GM12878 (cell line): ENCODE measurements around the gene KDM3B. TPM values are rescaled to one million over a fixed set of nuclear protein-coding genes. Genes with fewer than 3 reads are reported as not detected.

Experiments used
- ATAC-seq: fragments of 200-7000 bp; cut with Tn5 transposase; 3 replicates; pipeline ENCODE4 v1.9.1; 2020; ENCODE audit warnings: mild to moderate bottlenecking, moderate library complexity
- BruUV-seq: library from RNA; stranded (reverse); fragments of 400-500 nt; replicated peaks from 2 replicates; lab custom pipeline; 2021; lab: Mats Ljungman, UMichigan
- CTCF ChIA-PET: fragments of 300-600 bp; sonication (Branson Sonifier 250); formaldehyde crosslinking; extraction: SDS; loops from one replicate; lab custom pipeline; 2021; ENCODE audit warnings: inconsistent platforms; lab: Yijun Ruan, JAX
- POLR2A ChIA-PET: fragments of 350-600 bp; formaldehyde crosslinking; extraction: SDS; loops from one replicate; lab custom pipeline; 2021; ENCODE audit warnings: inconsistent platforms; lab: Charles Lee
- RAD21 ChIA-PET: fragments of 300-600 bp; sonication (Branson Sonifier 250); formaldehyde crosslinking; loops from one replicate; lab custom pipeline; 2023; ENCODE audit warnings: antibody characterized with exemption; ENCODE audit not compliant: unreplicated experiment; lab: Charles Lee
- SMC1A ChIA-PET: fragments of 300-600 bp; sonication (Branson Sonifier 250); formaldehyde crosslinking; loops from one replicate; lab custom pipeline; 2023; ENCODE audit not compliant: unreplicated experiment, uncharacterized antibody; lab: Charles Lee
- DNase-seq: peaks from one replicate; pipeline ENCODE4 v3.0.0-alpha.2; 2011; ENCODE audit warnings: low read depth, low spot score
- FAIRE-seq: peaks from 3 replicates; lab custom pipeline; 2011; peaks lifted over from hg19 to GRCh38; lab: Jason Lieb, UNC
- H2AFZ ChIP-seq: 2 replicates; pipeline ENCODE4 v1.6.0; 2011; ENCODE audit warnings: low read depth, low read length, control low read depth; ENCODE audit not compliant: control insufficient read depth
- H3K27ac ChIP-seq: 2 replicates; pipeline ENCODE4 v1.5.1; 2011; ENCODE audit warnings: control low read depth; ENCODE audit not compliant: control insufficient read depth, insufficient read depth
- H3K27me3 ChIP-seq, 2 experiments: replicated peaks in 1 of 2; 2 replicates each; pipeline versions ENCODE4 v1.6.0 to v1.6.1; 2011; ENCODE audit warnings: low read length in 1 of 2; ENCODE audit not compliant: control insufficient read depth in 2 of 2, insufficient read depth in 2 of 2
- H3K36me3 ChIP-seq, 2 experiments: 2 replicates each; pipeline ENCODE4 v1.5.1; 2011; ENCODE audit warnings: low read length in 1 of 2; ENCODE audit not compliant: control insufficient read depth in 2 of 2, insufficient read depth in 2 of 2
- H3K4me1 ChIP-seq: 2 replicates; pipeline ENCODE4 v1.6.1; 2011; ENCODE audit warnings: mild to moderate bottlenecking, low read length, moderate library complexity, mixed read lengths; ENCODE audit not compliant: control insufficient read depth, insufficient read depth
- H3K4me2 ChIP-seq: 2 replicates; pipeline ENCODE4 v1.6.0; 2011; ENCODE audit warnings: control low read depth; ENCODE audit not compliant: control insufficient read depth, insufficient read depth
- H3K4me3 ChIP-seq: fragments of 200-600 bp; sonication (generic); 2 replicates; pipeline ENCODE4 v1.5.1; 2016
- H3K79me2 ChIP-seq: 2 replicates; pipeline ENCODE4 v1.6.0; 2011; ENCODE audit warnings: low read length; ENCODE audit not compliant: control insufficient read depth, insufficient read depth
- H3K9ac ChIP-seq: 2 replicates; pipeline ENCODE4 v1.8.0; 2011; ENCODE audit warnings: low read length, control low read depth, mixed read lengths; ENCODE audit not compliant: control insufficient read depth, insufficient read depth
- H3K9me3 ChIP-seq: replicated peaks from 3 replicates; pipeline ENCODE4 v1.5.1; 2011; ENCODE audit warnings: mild to moderate bottlenecking, low read length; ENCODE audit not compliant: control insufficient read depth, insufficient read depth
- H4K20me1 ChIP-seq: 2 replicates; pipeline ENCODE4 v1.6.0; 2011; ENCODE audit not compliant: control insufficient read depth, insufficient read depth
- BHLHE40 ChIP-seq, 2 experiments: fragments of 450-650 bp in 1 of 2; IDR thresholded peaks; 2 replicates each; pipeline ENCODE4 v1.6.1; 2011 to 2017; ENCODE audit warnings: low read depth in 2 of 2, borderline replicate concordance in 1 of 2, improper control_type of control experiment in 1 of 2, low read length in 1 of 2, mild to moderate bottlenecking in 1 of 2
- MYC ChIP-seq: IDR thresholded peaks from 2 replicates; pipeline ENCODE4 v1.6.1; 2011; ENCODE audit warnings: mild to moderate bottlenecking, low read length, moderate library complexity, inconsistent platforms; ENCODE audit not compliant: insufficient read depth, insufficient replicate concordance, insufficient read length, severe bottlenecking
- NBN ChIP-seq: fragments of 450-650 bp; IDR thresholded peaks from 2 replicates; pipeline ENCODE4 v1.6.1; 2016
- RELA ChIP-seq: fragments of 450-650 bp; IDR thresholded peaks from 2 replicates; pipeline ENCODE4 v1.8.0; 2014; ENCODE audit warnings: borderline replicate concordance; ENCODE audit not compliant: partially characterized antibody
- ZNF384 ChIP-seq: IDR thresholded peaks from 2 replicates; pipeline ENCODE4 v1.6.1; 2012; ENCODE audit warnings: low read depth, mild to moderate bottlenecking, low read length, improper control_type of control experiment, borderline replicate concordance
- WGBS: methylation state at CpG from one replicate; pipeline ENCODE4 v1.1.6; 2016; ENCODE audit warnings: low lambda C conversion rate; ENCODE audit not compliant: insufficient replicate concordance, insufficient coverage; ENCODE audit errors: missing lambda C conversion rate; 5-methylcytosine and 5-hydroxymethylcytosine counted together
- in situ Hi-C: fragments of 300-500 bp; cut with MboI; formaldehyde crosslinking; loops from 9 replicates; pipeline ENCODE4 v1.14.3; 2018; ENCODE audit warnings: mixed read lengths
- intact Hi-C: fragments of 100-400 bp; cut with micrococcal nuclease; formaldehyde crosslinking; loops from one replicate; pipeline ENCODE4 v1.14.2; 2022; ENCODE audit not compliant: unreplicated experiment
- polyA plus RNA-seq, 11 experiments: library from polyadenylated mRNA; depleted of rRNA in 4 of 11; unstranded in 6 of 11; stranded (reverse) in 5 of 11; fragments of >200 nt; fragmentation: Nextera tagmentation in 4 of 11; fragmentation: Illumina TruSeq in 1 of 11; extraction: Ambion mirVana in 4 of 11; extraction: Trizol in 1 of 11; gene quantifications; 1 replicate in 1 of 11; 2 replicates in 10 of 11; pipeline versions ENCODE4 v1.2.1 to v1.2.3, GENCODE V29; 2011 to 2016; ENCODE audit warnings: inconsistent platforms in 2 of 11, missing spikeins in 2 of 11, low read depth in 1 of 11
- total RNA-seq, 4 experiments: library from RNA; depleted of rRNA in 3 of 4; stranded (reverse); fragments of >200 nt in 3 of 4; fragmentation: Illumina TruSeq in 1 of 4; extraction: Trizol in 1 of 4; gene quantifications; 2 replicates each; pipeline versions ENCODE4 v1.2.1 to v1.2.3, GENCODE V29; 2013 to 2021
- TF ChIP-seq, protein P1 (sequence below): fragments of 450-650 bp; IDR thresholded peaks from 2 replicates; pipeline ENCODE4 v1.6.1; 2017; ENCODE audit warnings: mild to moderate bottlenecking, moderate library complexity
- TF ChIP-seq, protein P2 (sequence below): fragments of 450-650 bp; formaldehyde crosslinking; IDR thresholded peaks from 2 replicates; pipeline ENCODE4 v1.4.0; 2022; ENCODE audit warnings: mild to moderate bottlenecking, moderate library complexity
- TF ChIP-seq, protein P3 (sequence below): fragments of 450-650 bp; IDR thresholded peaks from 2 replicates; pipeline ENCODE4 v1.6.1; 2017; ENCODE audit warnings: antibody characterized with exemption, mild to moderate bottlenecking, moderate library complexity
- TF ChIP-seq, protein P4 (sequence below): IDR thresholded peaks from 2 replicates; pipeline ENCODE4 v1.6.1; 2011; ENCODE audit warnings: borderline replicate concordance, low read depth, mild to moderate bottlenecking, moderate library complexity, mixed read lengths, low read length; ENCODE audit not compliant: insufficient read depth; ENCODE audit errors: extremely low read length

Gene KDM3B
- total and polyA plus RNA-seq, 10 of the 15 experiments (the other 5 are each of a cell fraction or from before 2014, with no cell fraction given), result 8.5 to 45.7 (median 29.0) TPM

DNA sequence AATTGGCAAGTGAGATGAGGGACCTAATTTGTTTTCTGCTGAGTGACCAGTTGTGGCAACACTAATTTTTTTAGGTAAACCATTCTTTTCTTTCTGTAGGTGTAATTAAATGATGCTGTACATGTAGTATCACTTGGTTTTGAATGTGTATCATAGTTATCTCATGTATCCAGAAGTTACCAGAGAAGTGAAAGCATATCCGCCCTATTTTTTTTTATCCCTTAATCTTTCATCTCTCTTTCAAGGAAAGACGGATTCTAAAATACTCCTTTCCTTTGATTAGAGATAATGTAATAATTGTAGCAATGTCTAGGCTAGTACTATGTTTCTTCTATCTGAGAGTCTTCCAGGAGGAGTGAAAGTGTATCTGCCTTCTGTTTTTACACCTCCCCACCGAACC is 7.1 kb downstream of the KDM3B start:
- CTCF ChIA-PET, result no interaction called here
- Histone ChIP-seq H3K36me3 (0 out of 4 replicates have a peak, but pooled peaks cover 0 to 3% of the 10 kb centered on the region in 2 experiments), H3K4me2 (no peak overlapping the region), H3K4me3 (no peak overlapping the region), H3K4me1 (peaks cover under 1% of the 10 kb centered on the region), H3K9me3 (no peaks in the 10 kb centered on the region), H3K27me3 (no peaks in the 10 kb centered on the region), H3K27ac (no peak overlapping the region), H2AFZ (no peak overlapping the region), H3K79me2 (peaks cover 67% of the 10 kb centered on the region), H4K20me1 (no peaks in the 10 kb centered on the region), H3K9ac (no peak overlapping the region)
- RAD21 ChIA-PET, result no interaction called here
- in situ Hi-C loops (no loop called here), intact Hi-C loops (loop anchor here (10.0 kb wide), 1 partner anchor 325 kb away; the partner anchor contains the start of gene FAM13B)
- SMC1A ChIA-PET, result interaction anchor here (0.7 kb wide), 1 partner anchor 24 kb away, joined by 4 read pairs; no protein-coding TSS in a partner anchor
- no TSS peak for BruUV-seq
- DNase-seq (no peak), FAIRE-seq (no peak), ATAC-seq (no peak)
- POLR2A ChIA-PET, result no interaction called here
- WGBS, result 89% methylated on average over 3 of the region's 3 CpGs
- no peak for TF ChIP-seq BHLHE40 (IDR thresholded peaks at IDR 0.05; ENCODE audit: borderline replicate concordance in 1 of 2, low read depth in 2 of 2, low read length in 1 of 2)
- no peak for TF ChIP-seq ZNF384
- TF ChIP-seq, protein P1, sequence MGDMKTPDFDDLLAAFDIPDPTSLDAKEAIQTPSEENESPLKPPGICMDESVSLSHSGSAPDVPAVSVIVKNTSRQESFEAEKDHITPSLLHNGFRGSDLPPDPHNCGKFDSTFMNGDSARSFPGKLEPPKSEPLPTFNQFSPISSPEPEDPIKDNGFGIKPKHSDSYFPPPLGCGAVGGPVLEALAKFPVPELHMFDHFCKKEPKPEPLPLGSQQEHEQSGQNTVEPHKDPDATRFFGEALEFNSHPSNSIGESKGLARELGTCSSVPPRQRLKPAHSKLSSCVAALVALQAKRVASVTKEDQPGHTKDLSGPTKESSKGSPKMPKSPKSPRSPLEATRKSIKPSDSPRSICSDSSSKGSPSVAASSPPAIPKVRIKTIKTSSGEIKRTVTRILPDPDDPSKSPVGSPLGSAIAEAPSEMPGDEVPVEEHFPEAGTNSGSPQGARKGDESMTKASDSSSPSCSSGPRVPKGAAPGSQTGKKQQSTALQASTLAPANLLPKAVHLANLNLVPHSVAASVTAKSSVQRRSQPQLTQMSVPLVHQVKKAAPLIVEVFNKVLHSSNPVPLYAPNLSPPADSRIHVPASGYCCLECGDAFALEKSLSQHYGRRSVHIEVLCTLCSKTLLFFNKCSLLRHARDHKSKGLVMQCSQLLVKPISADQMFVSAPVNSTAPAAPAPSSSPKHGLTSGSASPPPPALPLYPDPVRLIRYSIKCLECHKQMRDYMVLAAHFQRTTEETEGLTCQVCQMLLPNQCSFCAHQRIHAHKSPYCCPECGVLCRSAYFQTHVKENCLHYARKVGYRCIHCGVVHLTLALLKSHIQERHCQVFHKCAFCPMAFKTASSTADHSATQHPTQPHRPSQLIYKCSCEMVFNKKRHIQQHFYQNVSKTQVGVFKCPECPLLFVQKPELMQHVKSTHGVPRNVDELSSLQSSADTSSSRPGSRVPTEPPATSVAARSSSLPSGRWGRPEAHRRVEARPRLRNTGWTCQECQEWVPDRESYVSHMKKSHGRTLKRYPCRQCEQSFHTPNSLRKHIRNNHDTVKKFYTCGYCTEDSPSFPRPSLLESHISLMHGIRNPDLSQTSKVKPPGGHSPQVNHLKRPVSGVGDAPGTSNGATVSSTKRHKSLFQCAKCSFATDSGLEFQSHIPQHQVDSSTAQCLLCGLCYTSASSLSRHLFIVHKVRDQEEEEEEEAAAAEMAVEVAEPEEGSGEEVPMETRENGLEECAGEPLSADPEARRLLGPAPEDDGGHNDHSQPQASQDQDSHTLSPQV, result no peak
- TF ChIP-seq, protein P2, sequence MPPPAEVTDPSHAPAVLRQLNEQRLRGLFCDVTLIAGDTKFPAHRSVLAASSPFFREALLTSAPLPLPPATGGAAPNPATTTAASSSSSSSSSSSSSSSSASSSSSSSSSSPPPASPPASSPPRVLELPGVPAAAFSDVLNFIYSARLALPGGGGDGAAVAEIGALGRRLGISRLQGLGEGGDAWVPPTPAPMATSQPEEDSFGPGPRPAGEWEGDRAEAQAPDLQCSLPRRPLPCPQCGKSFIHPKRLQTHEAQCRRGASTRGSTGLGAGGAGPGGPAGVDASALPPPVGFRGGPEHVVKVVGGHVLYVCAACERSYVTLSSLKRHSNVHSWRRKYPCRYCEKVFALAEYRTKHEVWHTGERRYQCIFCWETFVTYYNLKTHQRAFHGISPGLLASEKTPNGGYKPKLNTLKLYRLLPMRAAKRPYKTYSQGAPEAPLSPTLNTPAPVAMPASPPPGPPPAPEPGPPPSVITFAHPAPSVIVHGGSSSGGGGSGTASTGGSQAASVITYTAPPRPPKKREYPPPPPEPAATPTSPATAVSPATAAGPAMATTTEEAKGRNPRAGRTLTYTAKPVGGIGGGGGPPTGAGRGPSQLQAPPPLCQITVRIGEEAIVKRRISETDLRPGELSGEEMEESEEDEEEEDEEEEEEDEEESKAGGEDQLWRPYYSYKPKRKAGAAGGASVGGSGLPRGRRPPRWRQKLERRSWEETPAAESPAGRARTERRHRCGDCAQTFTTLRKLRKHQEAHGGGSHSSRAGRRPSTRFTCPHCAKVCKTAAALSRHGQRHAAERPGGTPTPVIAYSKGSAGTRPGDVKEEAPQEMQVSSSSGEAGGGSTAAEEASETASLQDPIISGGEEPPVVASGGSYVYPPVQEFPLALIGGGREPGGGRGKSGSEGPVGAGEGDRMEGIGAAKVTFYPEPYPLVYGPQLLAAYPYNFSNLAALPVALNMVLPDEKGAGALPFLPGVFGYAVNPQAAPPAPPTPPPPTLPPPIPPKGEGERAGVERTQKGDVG, result no peak
- TF ChIP-seq MYC, result no peak
- no peak for TF ChIP-seq NBN
- TF ChIP-seq, protein P3, sequence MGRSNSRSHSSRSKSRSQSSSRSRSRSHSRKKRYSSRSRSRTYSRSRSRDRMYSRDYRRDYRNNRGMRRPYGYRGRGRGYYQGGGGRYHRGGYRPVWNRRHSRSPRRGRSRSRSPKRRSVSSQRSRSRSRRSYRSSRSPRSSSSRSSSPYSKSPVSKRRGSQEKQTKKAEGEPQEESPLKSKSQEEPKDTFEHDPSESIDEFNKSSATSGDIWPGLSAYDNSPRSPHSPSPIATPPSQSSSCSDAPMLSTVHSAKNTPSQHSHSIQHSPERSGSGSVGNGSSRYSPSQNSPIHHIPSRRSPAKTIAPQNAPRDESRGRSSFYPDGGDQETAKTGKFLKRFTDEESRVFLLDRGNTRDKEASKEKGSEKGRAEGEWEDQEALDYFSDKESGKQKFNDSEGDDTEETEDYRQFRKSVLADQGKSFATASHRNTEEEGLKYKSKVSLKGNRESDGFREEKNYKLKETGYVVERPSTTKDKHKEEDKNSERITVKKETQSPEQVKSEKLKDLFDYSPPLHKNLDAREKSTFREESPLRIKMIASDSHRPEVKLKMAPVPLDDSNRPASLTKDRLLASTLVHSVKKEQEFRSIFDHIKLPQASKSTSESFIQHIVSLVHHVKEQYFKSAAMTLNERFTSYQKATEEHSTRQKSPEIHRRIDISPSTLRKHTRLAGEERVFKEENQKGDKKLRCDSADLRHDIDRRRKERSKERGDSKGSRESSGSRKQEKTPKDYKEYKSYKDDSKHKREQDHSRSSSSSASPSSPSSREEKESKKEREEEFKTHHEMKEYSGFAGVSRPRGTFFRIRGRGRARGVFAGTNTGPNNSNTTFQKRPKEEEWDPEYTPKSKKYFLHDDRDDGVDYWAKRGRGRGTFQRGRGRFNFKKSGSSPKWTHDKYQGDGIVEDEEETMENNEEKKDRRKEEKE, result no peak
- TF ChIP-seq RELA, result no peak
- TF ChIP-seq, protein P4, sequence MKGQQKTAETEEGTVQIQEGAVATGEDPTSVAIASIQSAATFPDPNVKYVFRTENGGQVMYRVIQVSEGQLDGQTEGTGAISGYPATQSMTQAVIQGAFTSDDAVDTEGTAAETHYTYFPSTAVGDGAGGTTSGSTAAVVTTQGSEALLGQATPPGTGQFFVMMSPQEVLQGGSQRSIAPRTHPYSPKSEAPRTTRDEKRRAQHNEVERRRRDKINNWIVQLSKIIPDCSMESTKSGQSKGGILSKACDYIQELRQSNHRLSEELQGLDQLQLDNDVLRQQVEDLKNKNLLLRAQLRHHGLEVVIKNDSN, result no peak
